ENCODE results near the gene MORC2. TPM values are rescaled to one million over a fixed set of nuclear protein-coding genes. Genes with fewer than 3 reads are reported as not detected.

The MORC2 gene
- total RNA-seq, 1 experiment from 2014 or later: 60.3 TPM

DNA sequence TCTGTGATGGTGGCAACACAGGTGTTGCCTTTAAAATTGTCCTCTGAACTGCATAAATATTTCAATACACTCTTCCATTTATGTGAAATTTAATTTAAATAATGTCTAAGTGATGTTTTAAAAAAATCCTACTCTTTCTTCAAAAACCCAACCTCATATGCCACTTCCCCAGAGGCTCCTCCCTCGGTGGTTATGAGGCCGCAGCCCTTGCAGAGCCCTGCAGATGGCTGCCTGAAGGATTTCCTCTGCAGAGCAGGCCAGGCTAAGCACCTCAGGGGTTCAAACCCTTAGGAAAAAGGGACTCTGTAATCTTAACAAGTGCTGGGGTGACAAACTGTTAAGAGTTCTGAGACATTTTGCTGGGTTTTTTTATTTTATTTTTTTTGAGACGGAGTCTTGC, 25.2 kb downstream of the MORC2 start:
- no peak for TF ChIP-seq EZH2 (IDR thresholded peaks at IDR 0.05; ENCODE audit: borderline replicate concordance, low read depth, low read length, poor library complexity, severe bottlenecking)
- TF ChIP-seq, protein P1, sequence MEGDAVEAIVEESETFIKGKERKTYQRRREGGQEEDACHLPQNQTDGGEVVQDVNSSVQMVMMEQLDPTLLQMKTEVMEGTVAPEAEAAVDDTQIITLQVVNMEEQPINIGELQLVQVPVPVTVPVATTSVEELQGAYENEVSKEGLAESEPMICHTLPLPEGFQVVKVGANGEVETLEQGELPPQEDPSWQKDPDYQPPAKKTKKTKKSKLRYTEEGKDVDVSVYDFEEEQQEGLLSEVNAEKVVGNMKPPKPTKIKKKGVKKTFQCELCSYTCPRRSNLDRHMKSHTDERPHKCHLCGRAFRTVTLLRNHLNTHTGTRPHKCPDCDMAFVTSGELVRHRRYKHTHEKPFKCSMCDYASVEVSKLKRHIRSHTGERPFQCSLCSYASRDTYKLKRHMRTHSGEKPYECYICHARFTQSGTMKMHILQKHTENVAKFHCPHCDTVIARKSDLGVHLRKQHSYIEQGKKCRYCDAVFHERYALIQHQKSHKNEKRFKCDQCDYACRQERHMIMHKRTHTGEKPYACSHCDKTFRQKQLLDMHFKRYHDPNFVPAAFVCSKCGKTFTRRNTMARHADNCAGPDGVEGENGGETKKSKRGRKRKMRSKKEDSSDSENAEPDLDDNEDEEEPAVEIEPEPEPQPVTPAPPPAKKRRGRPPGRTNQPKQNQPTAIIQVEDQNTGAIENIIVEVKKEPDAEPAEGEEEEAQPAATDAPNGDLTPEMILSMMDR (conservative IDR thresholded peaks at IDR 0.05; ENCODE audit: low read depth, low read length): no peak
- DNase-seq (ENCODE audit: low spot score): no peak
- H3K9me3 ChIP-seq (ENCODE audit: low read depth, low read length, poor library complexity, severe bottlenecking): no peaks in the 10 kb centered on the region
- no peak overlapping the region for H3K4me3 ChIP-seq (ENCODE audit: low read depth, low read length, poor library complexity, severe bottlenecking)
- peaks cover 76% of the 10 kb centered on the region for H3K36me3 ChIP-seq (ENCODE audit: insufficient read depth, low read length, poor library complexity, severe bottlenecking)
- BruUV-seq (replicated peaks): no TSS peak
- no peaks in the 10 kb centered on the region for H3K27me3 ChIP-seq (replicated peaks; ENCODE audit: insufficient read depth, low read depth, low read length, poor library complexity)
- peaks cover 16% of the 10 kb centered on the region for H3K4me1 ChIP-seq (ENCODE audit: insufficient read depth, low read length, poor library complexity, severe bottlenecking)
- ChIA-PET POLR2A (ENCODE audit: low non-redundant PET) (no interaction called here), CTCF (no interaction called here)
- no peak overlapping the region for H3K27ac ChIP-seq (ENCODE audit: low read depth, low read length, poor library complexity, severe bottlenecking)
- intact Hi-C loops (cut with micrococcal nuclease; ENCODE audit: unreplicated experiment): no loop called here

DNA sequence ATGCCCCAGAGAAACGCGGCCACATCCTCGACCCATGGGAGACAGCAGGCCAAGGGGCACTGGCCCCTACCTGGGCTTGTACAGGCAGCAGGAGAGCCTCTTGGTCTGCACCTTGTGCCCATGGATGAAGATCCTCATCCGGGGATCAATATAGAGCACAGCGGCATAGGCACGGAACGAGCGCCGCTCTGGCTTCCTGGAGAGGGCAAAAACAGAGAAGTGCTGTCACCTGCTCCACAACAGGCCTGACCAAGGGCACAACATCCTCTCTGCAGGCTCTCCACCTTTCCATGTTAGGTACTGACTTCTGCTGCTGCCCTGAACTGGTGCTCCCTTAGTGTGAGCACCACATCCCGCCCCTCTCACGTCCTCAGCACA, 27.2 kb downstream of the MORC2 start:
- no peak for DNase-seq (ENCODE audit: low spot score)

DNA sequence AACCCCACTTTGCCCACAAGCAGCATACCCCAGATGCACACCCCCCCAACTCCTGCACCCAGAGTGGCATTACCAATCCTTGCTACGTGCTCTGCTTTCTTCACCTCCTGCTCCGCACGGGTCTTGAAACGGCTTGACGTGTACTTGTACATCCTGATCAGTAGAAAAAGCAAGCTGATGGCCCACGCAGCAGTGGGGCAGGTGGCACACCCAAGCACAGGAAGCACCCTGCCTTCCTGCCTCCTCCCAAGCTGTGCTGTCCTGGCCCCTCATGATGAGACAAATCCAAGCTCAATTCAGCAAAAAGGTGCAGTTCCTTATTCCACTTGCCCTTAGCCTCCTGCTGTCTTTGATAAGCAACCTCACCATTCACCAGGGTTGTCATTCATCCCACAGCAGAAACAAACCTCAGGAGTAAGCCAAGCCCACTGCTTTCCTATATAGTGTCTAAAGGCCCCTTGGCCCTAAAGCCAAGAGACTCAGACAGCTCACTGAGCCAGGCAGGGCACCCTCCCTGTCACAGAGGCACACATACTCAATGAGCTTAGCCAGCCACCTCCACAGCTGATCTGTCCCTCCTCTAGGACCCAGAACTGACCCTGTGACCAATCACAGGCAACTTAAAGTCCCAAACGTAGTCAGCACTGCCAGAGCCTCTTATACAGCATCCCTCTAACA, 27.8 kb downstream of the MORC2 start:
- Histone ChIP-seq H3K4me1 (ENCODE audit: insufficient read depth, low read length, poor library complexity, severe bottlenecking) (no peaks in the 10 kb centered on the region), H3K27me3 (replicated peaks; ENCODE audit: insufficient read depth, low read depth, low read length, poor library complexity) (no peaks in the 10 kb centered on the region), H3K4me3 (ENCODE audit: low read depth, low read length, poor library complexity, severe bottlenecking) (no peak overlapping the region), H3K36me3 (ENCODE audit: insufficient read depth, low read length, poor library complexity, severe bottlenecking) (peaks cover 95% of the 10 kb centered on the region), H3K9me3 (ENCODE audit: low read depth, low read length, poor library complexity, severe bottlenecking) (no peaks in the 10 kb centered on the region), H3K27ac (ENCODE audit: low read depth, low read length, poor library complexity, severe bottlenecking) (no peak overlapping the region)
- intact Hi-C loops (cut with micrococcal nuclease; ENCODE audit: unreplicated experiment): no loop called here
- BruUV-seq (replicated peaks): no TSS peak
- no peak for TF ChIP-seq EZH2 (IDR thresholded peaks at IDR 0.05; ENCODE audit: borderline replicate concordance, low read depth, low read length, poor library complexity, severe bottlenecking)
- TF ChIP-seq, protein P1 (conservative IDR thresholded peaks at IDR 0.05; ENCODE audit: low read depth, low read length): no peak
- no peak for DNase-seq (ENCODE audit: low spot score)
- ChIA-PET CTCF (no interaction called here), POLR2A (ENCODE audit: low non-redundant PET) (interaction anchor here (0.6 kb wide), 1 partner anchor 667 kb away, joined by 3 read pairs; no protein-coding TSS in a partner anchor)

More for the DNA sequence above, 27.2 kb downstream of the MORC2 start:
- no TSS peak for BruUV-seq (replicated peaks)
- no peak overlapping the region for H3K27ac ChIP-seq (ENCODE audit: low read depth, low read length, poor library complexity, severe bottlenecking)
- no peak overlapping the region for H3K4me3 ChIP-seq (ENCODE audit: low read depth, low read length, poor library complexity, severe bottlenecking)
- H3K36me3 ChIP-seq (ENCODE audit: insufficient read depth, low read length, poor library complexity, severe bottlenecking): peaks cover 95% of the 10 kb centered on the region
- POLR2A ChIA-PET (ENCODE audit: low non-redundant PET): no interaction called here
- no peaks in the 10 kb centered on the region for H3K9me3 ChIP-seq (ENCODE audit: low read depth, low read length, poor library complexity, severe bottlenecking)
- intact Hi-C loops (cut with micrococcal nuclease; ENCODE audit: unreplicated experiment): no loop called here
- no peaks in the 10 kb centered on the region for H3K4me1 ChIP-seq (ENCODE audit: insufficient read depth, low read length, poor library complexity, severe bottlenecking)
- TF ChIP-seq, protein P1 (conservative IDR thresholded peaks at IDR 0.05; ENCODE audit: low read depth, low read length): no peak
- no peak for TF ChIP-seq EZH2 (IDR thresholded peaks at IDR 0.05; ENCODE audit: borderline replicate concordance, low read depth, low read length, poor library complexity, severe bottlenecking)
- no peaks in the 10 kb centered on the region for H3K27me3 ChIP-seq (replicated peaks; ENCODE audit: insufficient read depth, low read depth, low read length, poor library complexity)
- CTCF ChIA-PET: no interaction called here

All from A673 (cell line).